Measurements from ENCODE around the gene AIF1L. TPM values are rescaled to one million over a fixed set of nuclear protein-coding genes. Genes with fewer than 3 reads are reported as not detected.

The AIF1L gene
- total RNA-seq, 2 experiments from 2014 or later, result 0.11 to 0.23 TPM

- POLR2A ChIA-PET, result interaction anchor here (1.5 kb wide), 1 partner anchor 9 kb away, joined by 3 read pairs; the partner anchor contains the start of gene NUP214
- CTCF ChIA-PET, result no interaction called here
Observed at GRCh38 chr9:131116281-131117120, 20.2 kb downstream of the AIF1L start.

GRCh38 chr9:131117121-131117761, 20.9 kb downstream of the AIF1L start:
- CTCF ChIA-PET, result interaction anchor here (0.5 kb wide), 1 partner anchor 96 kb away, joined by 3 read pairs; no protein-coding TSS in a partner anchor
- POLR2A ChIA-PET, result interaction anchor here (1.5 kb wide), 1 partner anchor 8 kb away, joined by 3 read pairs; the partner anchor contains the start of gene NUP214

- POLR2A ChIA-PET, result interaction anchor here (1.5 kb wide), 1 partner anchor 8 kb away, joined by 3 read pairs; the partner anchor contains the start of gene NUP214
Observed at GRCh38 chr9:131117762-131118145, 21.4 kb downstream of the AIF1L start.

DNA sequence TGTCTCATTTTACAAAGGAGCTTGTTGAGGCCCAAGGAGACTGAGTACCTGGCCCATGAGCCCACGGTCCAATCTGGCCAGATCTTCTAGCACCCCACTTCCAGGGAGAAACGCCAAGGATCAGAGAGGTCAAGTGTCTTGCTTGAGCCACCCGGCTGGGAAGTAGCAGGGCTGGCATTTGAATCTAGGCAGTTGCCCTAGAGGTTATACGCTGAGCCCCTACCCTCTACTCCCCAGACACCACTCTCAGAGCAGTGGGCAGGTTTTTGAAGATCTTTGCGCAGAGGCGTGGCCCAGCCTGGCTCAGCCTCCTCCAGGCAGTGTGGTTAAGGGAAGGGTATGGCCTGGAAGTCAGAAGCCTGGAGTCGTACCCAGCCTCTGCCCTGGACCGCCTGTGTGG, 23.3 kb downstream of the AIF1L start:
- ChIA-PET CTCF (interaction anchor here (0.7 kb wide), 1 partner anchor 560 kb away, joined by 3 read pairs; no protein-coding TSS in a partner anchor), POLR2A (no interaction called here)

More at GRCh38 chr9:131117762-131118145, 21.4 kb downstream of the AIF1L start:
- CTCF ChIA-PET, result interaction anchor here (0.5 to 0.7 kb wide), 2 partner anchors 21 to 95 kb away, joined by 3 read pairs; no protein-coding TSS in a partner anchor

DNA sequence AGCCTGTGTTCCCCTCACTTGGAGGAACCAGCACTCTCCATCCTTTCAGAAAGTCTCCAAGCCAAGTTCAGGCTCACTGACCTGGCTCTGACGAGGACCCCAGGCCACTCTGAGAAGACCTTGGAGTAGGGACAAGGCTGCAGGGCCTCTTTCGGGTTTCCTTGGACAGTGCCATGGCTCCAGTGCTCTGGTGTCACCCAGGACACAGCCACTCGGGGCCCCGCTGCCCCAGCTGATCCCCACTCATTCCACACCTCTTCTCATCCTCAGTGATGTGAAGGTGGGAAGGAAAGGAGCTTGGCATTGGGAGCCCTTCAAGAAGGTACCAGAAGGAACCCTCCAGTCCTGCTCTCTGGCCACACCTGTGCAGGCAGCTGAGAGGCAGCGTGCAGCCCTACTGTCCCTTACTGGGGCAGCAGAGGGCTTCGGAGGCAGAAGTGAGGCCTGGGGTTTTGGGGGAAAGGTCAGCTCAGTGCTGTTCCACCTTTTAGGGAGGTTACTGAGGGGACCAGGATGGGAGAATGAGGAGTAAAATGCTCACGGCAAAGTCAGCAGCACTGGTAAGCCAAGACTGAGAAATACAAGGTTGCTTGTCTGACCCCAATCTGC, 24.4 kb downstream of the AIF1L start:
- ChIA-PET CTCF (interaction anchor here (0.6 kb wide), 1 partner anchor 12 kb away, joined by 3 read pairs; no protein-coding TSS in a partner anchor), POLR2A (interaction anchor here (0.7 kb wide), 1 partner anchor 189 kb away, joined by 3 read pairs; no protein-coding TSS in a partner anchor)

- CTCF ChIA-PET, result interaction anchor here (0.6 kb wide), 1 partner anchor 12 kb away, joined by 3 read pairs; no protein-coding TSS in a partner anchor
- POLR2A ChIA-PET, result interaction anchor here (0.7 kb wide), 1 partner anchor 189 kb away, joined by 3 read pairs; no protein-coding TSS in a partner anchor
Observed at GRCh38 chr9:131121346-131121745, 25.0 kb downstream of the AIF1L start.

DNA sequence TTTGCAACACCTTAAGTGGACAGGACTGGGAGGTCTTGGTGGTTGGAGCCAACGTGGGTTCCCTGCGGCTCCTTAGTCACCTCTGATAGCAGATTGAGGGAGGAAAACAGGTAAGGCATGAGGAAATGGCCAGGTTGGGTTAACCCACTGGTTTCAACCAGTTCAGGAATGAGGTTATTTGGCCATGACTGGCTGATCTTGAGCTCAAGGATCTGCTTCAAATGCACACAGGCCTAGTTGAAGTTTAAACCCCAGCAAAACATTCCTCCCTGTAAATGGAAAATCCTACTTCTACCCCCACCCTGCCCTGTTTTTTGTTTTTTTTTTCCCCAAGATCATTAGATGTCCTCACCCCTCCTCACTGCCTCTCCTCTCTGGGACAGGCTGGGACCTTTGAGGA, 25.8 kb downstream of the AIF1L start:
- ChIA-PET POLR2A (interaction anchor here (0.7 kb wide), 1 partner anchor 502 kb away, joined by 3 read pairs; no protein-coding TSS in a partner anchor), CTCF (no interaction called here)

GRCh38 chr9:131125038-131125287, 28.6 kb downstream of the AIF1L start:
- CTCF ChIA-PET, result interaction anchor here (0.9 to 1.0 kb wide), 2 partner anchors 19 to 186 kb away, joined by 3 read pairs; no protein-coding TSS in a partner anchor
- POLR2A ChIA-PET, result interaction anchor here (0.5 to 1.8 kb wide), 7 partner anchors 8 to 248 kb away, joined by 3 to 12 read pairs (median 6); no protein-coding TSS in a partner anchor

DNA sequence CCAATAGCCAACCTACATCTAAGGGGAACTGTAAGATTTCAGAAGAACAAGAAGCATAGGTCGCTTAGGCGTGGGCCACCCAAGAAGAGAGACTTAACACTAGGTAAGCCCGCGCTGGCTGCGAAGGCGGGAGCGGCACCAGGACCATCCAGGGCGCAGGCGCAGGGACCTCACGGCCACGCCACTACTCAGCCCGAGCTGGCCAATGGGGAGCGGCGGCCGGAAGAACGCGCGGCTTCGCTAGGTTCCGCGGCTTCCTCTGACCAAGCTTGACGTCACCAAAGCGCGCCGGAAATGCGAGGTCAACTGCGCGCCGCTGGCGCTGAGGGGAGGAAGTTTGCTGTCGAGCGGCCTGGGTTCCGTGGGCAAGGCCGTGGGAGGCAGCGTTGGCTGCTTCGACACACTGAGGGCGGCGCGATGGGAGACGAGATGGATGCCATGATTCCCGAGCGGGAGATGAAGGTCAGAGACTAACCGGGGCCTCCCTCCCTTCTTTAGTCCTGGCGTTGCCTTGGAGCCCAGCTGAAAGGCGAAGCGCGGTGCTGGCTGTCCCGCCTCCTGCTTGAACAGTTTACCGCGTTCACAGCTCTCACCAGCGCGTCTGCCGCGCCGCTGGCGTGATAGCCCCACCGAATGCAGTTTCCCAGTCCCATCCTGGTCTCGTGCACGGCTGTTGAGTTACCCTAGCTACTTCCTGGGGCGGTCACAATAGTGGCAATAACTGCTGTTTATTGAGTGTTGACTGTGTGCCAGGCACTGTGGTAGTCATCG, 29.1 kb downstream of the AIF1L start, which contains the start of gene NUP214:
TSS of gene NUP214 (plus strand) at position 299 of the 771 bp plus-strand sequence. CDS start at position 418, 119 bp downstream.
- ChIA-PET POLR2A (interaction anchor here (0.5 to 1.8 kb wide), 7 partner anchors 8 to 794 kb away, joined by 3 to 12 read pairs (median 5); no protein-coding TSS in a partner anchor), CTCF (interaction anchor here (0.6 to 1.0 kb wide), 3 partner anchors 18 to 420 kb away, joined by 3 read pairs; no protein-coding TSS in a partner anchor)

GRCh38 chr9:131126059-131126426, 29.7 kb downstream of the AIF1L start:
- POLR2A ChIA-PET, result interaction anchor here (1.1 to 1.5 kb wide), 3 partner anchors 9 to 148 kb away, joined by 3 to 5 read pairs (median 3); no protein-coding TSS in a partner anchor
- CTCF ChIA-PET, result interaction anchor here (0.6 kb wide), 1 partner anchor 421 kb away, joined by 3 read pairs; no protein-coding TSS in a partner anchor

DNA sequence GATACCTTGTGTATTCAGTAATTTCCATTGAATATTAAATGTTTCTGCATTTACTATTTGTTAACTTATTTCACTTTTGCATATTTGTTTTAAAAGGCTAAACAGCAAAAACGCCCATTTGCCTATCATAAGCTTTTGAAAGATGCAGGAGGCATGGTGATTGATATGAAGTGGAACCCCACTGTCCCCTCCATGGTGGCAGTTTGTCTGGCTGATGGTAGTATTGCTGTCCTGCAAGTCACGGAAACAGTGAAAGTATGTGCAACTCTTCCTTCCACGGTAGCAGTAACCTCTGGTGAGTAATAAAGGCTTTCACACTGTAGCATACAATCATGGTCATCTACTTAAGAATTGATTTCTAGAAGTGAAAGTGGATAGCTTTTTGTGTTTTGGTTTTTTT, 32.9 kb downstream of the AIF1L start:
- CTCF ChIA-PET, result interaction anchor here (1.1 kb wide), 1 partner anchor 207 kb away, joined by 5 read pairs; no protein-coding TSS in a partner anchor
- POLR2A ChIA-PET, result no interaction called here

GRCh38 chr9:131138676-131139075, 42.3 kb downstream of the AIF1L start:
- CTCF ChIA-PET, result no interaction called here
- POLR2A ChIA-PET, result no interaction called here

- POLR2A ChIA-PET, result no interaction called here
- CTCF ChIA-PET, result no interaction called here
Observed at GRCh38 chr9:131140112-131140511, 43.8 kb downstream of the AIF1L start.

- ChIA-PET CTCF (no interaction called here), POLR2A (no interaction called here)
Observed at GRCh38 chr9:131140550-131140949, 44.2 kb downstream of the AIF1L start.

DNA sequence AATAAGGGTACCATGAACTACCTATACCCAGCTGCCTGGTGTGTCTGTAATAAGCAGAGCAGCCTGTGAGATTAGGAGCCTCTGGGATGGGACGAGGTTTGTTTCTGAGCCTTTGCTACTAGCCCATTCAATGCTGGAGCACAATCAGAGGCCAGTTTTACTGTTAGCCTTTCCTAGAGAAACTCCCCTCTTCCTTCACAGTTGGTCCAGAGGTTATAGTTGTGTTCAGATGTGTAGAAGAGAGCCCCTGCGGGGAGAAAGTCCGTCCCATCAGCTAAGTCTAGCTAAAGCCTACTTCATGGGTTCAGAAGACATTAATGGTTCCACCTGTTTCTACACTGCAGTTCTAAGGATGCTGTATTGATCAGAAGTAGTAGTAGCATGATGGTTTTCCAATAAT, 45.8 kb downstream of the AIF1L start:
- CTCF ChIA-PET, result no interaction called here
- POLR2A ChIA-PET, result no interaction called here

DNA sequence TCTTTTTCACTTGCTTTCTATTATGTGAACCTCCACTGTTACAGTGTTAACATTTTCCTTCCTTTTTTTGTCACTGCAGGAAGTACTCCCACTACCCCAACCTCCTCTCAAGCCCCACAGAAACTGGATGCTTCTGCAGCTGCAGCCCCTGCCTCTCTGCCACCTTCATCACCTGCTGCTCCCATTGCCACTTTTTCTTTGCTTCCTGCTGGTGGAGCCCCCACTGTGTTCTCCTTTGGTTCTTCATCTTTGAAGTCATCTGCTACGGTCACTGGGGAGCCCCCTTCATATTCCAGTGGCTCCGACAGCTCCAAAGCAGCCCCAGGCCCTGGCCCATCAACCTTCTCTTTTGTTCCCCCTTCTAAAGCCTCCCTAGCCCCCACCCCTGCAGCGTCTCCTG, 47.9 kb downstream of the AIF1L start:
- POLR2A ChIA-PET, result no interaction called here
- CTCF ChIA-PET, result interaction anchor here (0.6 to 1.5 kb wide), 2 partner anchors 19 to 192 kb away, joined by 3 read pairs; partner anchors contain the start of gene NUP214

DNA sequence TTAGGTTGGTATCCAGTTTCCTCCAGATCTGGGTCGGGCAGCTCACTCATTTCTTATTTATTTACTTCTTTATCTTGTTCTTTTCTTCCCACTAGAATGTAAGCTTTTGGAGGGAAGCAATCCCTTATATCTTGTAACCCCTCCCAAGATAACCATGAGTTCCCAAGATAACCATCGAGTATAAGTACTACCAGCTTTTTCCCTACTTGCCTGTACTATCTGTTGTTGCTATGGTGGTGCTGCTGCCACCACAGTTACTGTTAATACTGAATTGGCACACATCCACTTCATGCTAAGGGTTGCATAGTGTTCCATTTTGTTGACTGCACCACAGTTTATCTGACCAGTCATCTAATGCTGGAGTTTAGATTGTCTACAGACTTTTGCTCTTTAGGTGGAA, 48.9 kb downstream of the AIF1L start:
- ChIA-PET CTCF (no interaction called here), POLR2A (no interaction called here)

DNA sequence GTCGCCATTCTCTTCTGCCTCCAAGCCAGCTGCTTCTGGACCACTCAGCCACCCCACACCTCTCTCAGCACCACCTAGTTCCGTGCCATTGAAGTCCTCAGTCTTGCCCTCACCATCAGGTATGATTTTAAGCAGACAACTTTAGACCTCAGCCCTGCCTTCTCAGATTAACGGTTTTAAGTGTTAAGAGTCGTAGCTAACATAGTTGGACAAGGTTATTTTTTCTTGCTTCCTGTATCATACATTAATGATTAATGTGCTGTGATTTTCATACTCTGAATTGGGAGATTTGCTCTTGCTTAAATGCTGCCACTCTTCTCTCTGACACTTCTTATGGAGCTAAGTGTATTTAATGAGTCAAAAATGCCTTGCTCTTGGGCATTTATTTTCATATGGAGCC, 49.9 kb downstream of the AIF1L start:
- ChIA-PET POLR2A (no interaction called here), CTCF (interaction anchor here (0.7 kb wide), 1 partner anchor 10 kb away, joined by 3 read pairs; no protein-coding TSS in a partner anchor)

GRCh38 chr9:131148276-131148675, 51.9 kb downstream of the AIF1L start:
- CTCF ChIA-PET, result no interaction called here
- POLR2A ChIA-PET, result no interaction called here
